HuH-7.5 (cell line): ENCODE results near the gene NIPAL4.

Experiments used
- DNase-seq: peaks from one replicate; pipeline ENCODE4 v3.0.0; 2011; ENCODE audit warnings: low spot score

NIPAL4 gene

DNA sequence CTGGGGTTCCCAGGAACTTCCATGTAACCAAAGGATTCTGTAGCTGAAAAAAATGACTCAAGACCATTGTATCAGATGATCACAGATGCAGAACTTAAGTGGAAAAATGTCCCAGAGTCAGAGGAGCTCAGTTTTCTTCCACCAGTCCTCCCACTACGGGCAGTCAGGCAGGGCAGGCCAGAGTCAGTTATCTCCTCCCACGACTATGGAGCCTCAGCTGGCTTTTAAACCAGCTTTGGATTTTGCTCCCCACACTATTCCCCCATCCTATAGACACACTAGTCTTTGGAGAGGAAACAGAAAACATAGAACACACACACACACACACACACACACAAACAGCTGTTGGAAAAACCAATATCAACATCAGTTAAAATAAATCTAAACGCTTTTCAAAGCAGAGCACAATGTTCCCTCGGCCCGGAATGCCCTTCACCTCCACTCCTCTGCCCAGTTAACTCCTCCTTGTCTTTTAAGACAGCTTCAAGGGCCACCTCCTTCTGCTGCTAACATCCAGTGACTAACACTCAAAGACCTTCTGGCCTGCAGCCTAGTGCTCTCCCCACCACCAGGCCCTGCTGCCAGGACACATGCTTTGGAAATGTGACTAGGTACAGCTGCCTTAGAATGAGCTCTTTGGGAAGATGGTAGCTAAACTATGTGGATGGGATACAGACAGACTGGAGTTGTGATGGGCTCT lies 56.8 kb downstream of the NIPAL4 start:
- DNase-seq = no peak

GRCh38 chr5:157518963-157519362 lies 59.0 kb downstream of the NIPAL4 start:
- no peak for DNase-seq

DNA sequence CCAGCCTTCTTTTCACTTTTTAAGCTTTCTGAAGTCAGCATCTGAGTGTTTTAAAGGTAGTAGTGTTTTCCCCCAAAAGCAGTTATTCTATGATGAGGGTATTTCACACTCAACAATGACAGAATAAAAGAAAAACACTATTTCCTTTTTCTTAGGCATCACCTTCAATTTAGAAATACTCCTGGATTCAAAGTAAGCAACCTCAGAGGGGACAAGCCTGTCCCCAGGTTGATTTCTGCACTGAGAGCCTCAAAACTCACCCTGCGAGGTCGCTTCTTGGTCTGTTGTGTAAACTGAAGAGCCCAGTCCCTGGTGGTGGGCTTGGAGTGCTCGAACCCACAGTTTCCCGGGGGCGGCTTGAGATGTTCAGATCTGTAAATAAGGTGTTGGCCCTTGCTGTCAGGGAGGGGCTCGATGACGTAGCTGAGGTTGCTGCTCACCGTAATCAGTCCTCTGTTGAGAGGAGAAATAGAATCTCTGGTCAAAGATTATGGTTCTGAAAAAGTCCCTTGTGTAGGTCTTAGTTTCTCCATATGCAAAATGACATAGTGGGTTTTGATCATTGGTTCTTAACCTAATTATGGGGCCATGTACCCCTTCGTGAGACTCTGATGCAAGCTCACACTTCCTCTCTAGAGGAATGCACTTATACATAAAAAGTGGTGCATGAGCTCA lies 59.7 kb downstream of the NIPAL4 start:
- no peak for DNase-seq

DNA sequence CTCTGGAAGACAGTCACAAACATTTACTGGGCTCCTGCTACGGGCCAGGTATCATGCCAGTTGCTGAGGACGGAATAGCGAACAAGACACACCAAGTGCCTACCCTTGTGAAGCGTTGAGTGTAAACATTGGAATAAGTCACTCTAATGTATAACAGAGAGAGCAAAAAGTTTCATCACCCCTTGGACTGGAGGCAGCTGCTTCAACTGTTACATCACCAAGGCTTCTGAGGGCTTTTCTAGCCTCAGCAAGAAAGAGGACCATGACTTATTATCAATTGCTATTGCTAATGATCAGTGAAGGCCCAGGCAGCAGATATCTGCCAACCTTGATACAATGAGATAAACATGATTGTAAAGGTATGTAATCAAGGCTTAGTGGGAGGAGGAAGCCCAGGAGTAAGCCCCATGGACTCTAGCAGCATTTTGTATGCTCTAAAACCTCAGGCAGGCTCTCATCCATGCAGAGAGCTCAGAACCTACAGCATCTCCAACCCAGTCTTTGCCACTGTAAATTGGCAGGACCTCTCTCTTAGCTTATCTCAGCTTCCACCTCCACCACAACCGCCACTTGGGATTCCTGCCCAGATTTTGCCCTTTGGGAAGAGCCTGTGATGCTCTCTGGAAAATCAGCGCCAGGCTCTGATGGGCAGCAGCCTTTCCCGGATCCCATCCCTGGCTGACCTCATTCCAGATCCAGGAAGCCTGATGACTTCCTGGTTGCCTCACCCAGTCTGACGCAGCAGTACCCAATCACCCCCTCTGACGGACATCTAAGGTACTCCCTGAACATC lies 61.1 kb downstream of the NIPAL4 start:
- no peak for DNase-seq

- DNase-seq = no peak
These were observed 61.7 kb downstream of the NIPAL4 start for GRCh38 chr5:157521704-157522029.

GRCh38 chr5:157523976-157524375 lies 64.0 kb downstream of the NIPAL4 start:
- no peak for DNase-seq
